IMR-90 (cell line): ENCODE measurements around the gene CD300LF. TPM values are rescaled to one million over a fixed set of nuclear protein-coding genes. Genes with fewer than 3 reads are reported as not detected.

Experiments used
- ATAC-seq: fragments of 200-7000 bp; cut with Tn5 transposase; 2 replicates; pipeline ENCODE4 v1.9.1; 2020; ENCODE audit warnings: low read depth, mild to moderate bottlenecking, moderate library complexity
- BruUV-seq: library from RNA; stranded (reverse); fragments of 400-500 nt; replicated peaks from 2 replicates; lab custom pipeline; 2021; lab: Mats Ljungman, UMichigan
- CTCF ChIA-PET: fragments of 300-600 bp; formaldehyde crosslinking; extraction: SDS; loops from one replicate; lab custom pipeline; 2021; ENCODE audit warnings: antibody characterized with exemption; lab: Yijun Ruan, JAX
- POLR2A ChIA-PET: fragments of 300-600 bp; sonication (Branson Sonifier 250); formaldehyde crosslinking; loops from one replicate; lab custom pipeline; 2022; ENCODE audit warnings: antibody characterized with exemption; ENCODE audit not compliant: unreplicated experiment; lab: Charles Lee
- DNase-seq: peaks from one replicate; pipeline ENCODE4 v3.0.0; 2013
- H2AFZ ChIP-seq: replicated peaks from 2 replicates; pipeline ENCODE3; 2013; ENCODE audit warnings: low read length, mild to moderate bottlenecking; ENCODE audit not compliant: poor library complexity
- H2AK5ac ChIP-seq: 2 replicates; pipeline ENCODE4 v1.6.1; 2013; ENCODE audit warnings: low read depth, low read length, inconsistent platforms
- H2AK9ac ChIP-seq: replicated peaks from 2 replicates; pipeline ENCODE3; 2013; ENCODE audit warnings: mild to moderate bottlenecking, low read depth, low read length, moderate library complexity; ENCODE audit not compliant: poor library complexity
- H2BK120ac ChIP-seq: 2 replicates; pipeline ENCODE4 v1.6.1; 2013; ENCODE audit warnings: low read depth, low read length, inconsistent platforms
- H2BK15ac ChIP-seq: 3 replicates; pipeline ENCODE4 v1.6.1; 2013; ENCODE audit warnings: low read depth, low read length, inconsistent platforms
- H2BK20ac ChIP-seq: 2 replicates; pipeline ENCODE4 v1.6.1; 2013; ENCODE audit warnings: low read depth, mild to moderate bottlenecking, inconsistent platforms, low read length, moderate library complexity
- H2BK5ac ChIP-seq: 2 replicates; pipeline ENCODE4 v1.6.1; 2013; ENCODE audit warnings: mild to moderate bottlenecking, low read depth, low read length, inconsistent platforms; ENCODE audit not compliant: poor library complexity, severe bottlenecking
- H3K14ac ChIP-seq: replicated peaks from 2 replicates; pipeline ENCODE4 v1.6.1; 2013; ENCODE audit warnings: low read depth, low read length, inconsistent platforms
- H3K18ac ChIP-seq: 2 replicates; pipeline ENCODE4 v1.6.1; 2013; ENCODE audit warnings: low read depth, low read length, control low read depth
- H3K23ac ChIP-seq: 2 replicates; pipeline ENCODE4 v1.6.1; 2013; ENCODE audit warnings: low read depth, low read length, inconsistent platforms
- H3K27ac ChIP-seq: 2 replicates; pipeline ENCODE4 v1.5.1; 2013; ENCODE audit warnings: mild to moderate bottlenecking, control low read depth, low read length; ENCODE audit not compliant: insufficient read depth
- H3K27me3 ChIP-seq: 2 replicates; pipeline ENCODE4 v1.6.1; 2013; ENCODE audit warnings: low read length; ENCODE audit not compliant: control insufficient read depth, insufficient read depth
- H3K36me3 ChIP-seq: 2 replicates; pipeline ENCODE4 v1.6.1; 2013; ENCODE audit warnings: low read length, mixed read lengths; ENCODE audit not compliant: control insufficient read depth, insufficient read depth
- H3K4ac ChIP-seq: 2 replicates; pipeline ENCODE4 v1.6.1; 2013; ENCODE audit warnings: low read depth, low read length, inconsistent platforms
- H3K4me1 ChIP-seq: 2 replicates; pipeline ENCODE4 v1.6.1; 2013; ENCODE audit warnings: low read length, mixed read lengths; ENCODE audit not compliant: control insufficient read depth, insufficient read depth
- H3K4me2 ChIP-seq: 2 replicates; pipeline ENCODE4 v1.6.1; 2013; ENCODE audit warnings: low read depth, mild to moderate bottlenecking, control low read depth, low read length, moderate library complexity
- H3K4me3 ChIP-seq: 2 replicates; pipeline ENCODE4 v1.5.1; 2013; ENCODE audit warnings: low read depth, mild to moderate bottlenecking, control low read depth, low read length, moderate library complexity; ENCODE audit not compliant: insufficient read depth
- H3K56ac ChIP-seq: 2 replicates; pipeline ENCODE4 v1.6.1; 2013; ENCODE audit warnings: low read length, inconsistent platforms; ENCODE audit not compliant: insufficient read depth; ENCODE audit errors: extremely low read depth
- H3K79me1 ChIP-seq, 2 experiments: 2 replicates each; pipeline ENCODE4 v1.6.1; 2013; ENCODE audit warnings: low read length in 2 of 2, inconsistent platforms in 1 of 2, low read depth in 1 of 2
- H3K9ac ChIP-seq: 2 replicates; pipeline ENCODE4 v1.6.1; 2013; ENCODE audit warnings: low read depth, low read length, control low read depth
- H3K9me1 ChIP-seq: 2 replicates; pipeline ENCODE4 v1.6.1; 2013; ENCODE audit warnings: low read length, inconsistent platforms; ENCODE audit not compliant: insufficient read depth
- H3K9me3 ChIP-seq: 2 replicates; pipeline ENCODE4 v1.6.1; 2013; ENCODE audit warnings: low read length; ENCODE audit not compliant: control insufficient read depth, insufficient read depth
- H4K20me1 ChIP-seq: 2 replicates; pipeline ENCODE4 v1.6.1; 2013; ENCODE audit warnings: low read length, inconsistent platforms; ENCODE audit not compliant: insufficient read depth
- H4K5ac ChIP-seq: 2 replicates; pipeline ENCODE4 v1.6.1; 2013; ENCODE audit warnings: mild to moderate bottlenecking, low read depth, low read length, control low read depth
- H4K8ac ChIP-seq, 2 experiments: 2 replicates each; pipeline ENCODE4 v1.6.1; 2013; ENCODE audit warnings: low read depth in 2 of 2, low read length in 2 of 2, control low read depth in 1 of 2, inconsistent platforms in 1 of 2
- H4K91ac ChIP-seq: 2 replicates; pipeline ENCODE4 v1.6.1; 2013; ENCODE audit warnings: low read depth, low read length, inconsistent platforms; ENCODE audit not compliant: insufficient read depth
- MXI1 ChIP-seq: IDR thresholded peaks from 2 replicates; pipeline ENCODE4 v1.6.1; 2012; ENCODE audit warnings: low read depth, mild to moderate bottlenecking, low read length, moderate library complexity, borderline replicate concordance
- NFE2L2 ChIP-seq: fragments of 150-350 bp; IDR thresholded peaks from 2 replicates; pipeline ENCODE4 v1.6.1; 2016; ENCODE audit warnings: low read depth, mild to moderate bottlenecking, low read length
- WGBS, 2 experiments: methylation state at CpG; one replicate each; pipeline versions ENCODE4 v1.1.5 to v1.1.7; 2013; ENCODE audit warnings: missing lambda C conversion rate in 2 of 2; ENCODE audit not compliant: insufficient read length in 1 of 2; ENCODE audit errors: extremely low coverage in 2 of 2; 5-methylcytosine and 5-hydroxymethylcytosine counted together
- dilution Hi-C: fragments of 300-500 bp; cut with HindIII; formaldehyde crosslinking; loops from one replicate; pipeline ENCODE4 v1.14.3; 2018; ENCODE audit warnings: low sequenced_read_pairs; ENCODE audit not compliant: unreplicated experiment
- in situ Hi-C: fragments of 300-500 bp; cut with MboI; formaldehyde crosslinking; loops from 3 replicates; pipeline ENCODE4 v1.14.3; 2019; ENCODE audit warnings: low sequenced_read_pairs, inconsistent platforms, mixed read lengths
- intact Hi-C: fragments of 100-400 bp; cut with micrococcal nuclease; formaldehyde crosslinking; loops from 2 replicates; pipeline ENCODE4 v1.10.0; 2022
- polyA plus RNA-seq, 3 experiments: library from polyadenylated mRNA; depleted of rRNA; stranded (reverse); fragments of >200 nt; gene quantifications; 2 replicates each; pipeline ENCODE4 v1.2.3, GENCODE V29; 2012; ENCODE audit warnings: low replicate concordance in 1 of 3
- total RNA-seq: library from RNA; depleted of rRNA; stranded (reverse); fragments of >200 nt; gene quantifications from 2 replicates; pipeline ENCODE4 v1.2.3, GENCODE V29; 2012
- TF ChIP-seq, protein P1 (sequence below): fragments of 150-350 bp; IDR thresholded peaks from 2 replicates; pipeline ENCODE4 v1.6.1; 2017; ENCODE audit warnings: mild to moderate bottlenecking, antibody characterized with exemption, low read length, low read depth
- TF ChIP-seq, protein P2 (sequence below): fragments of 150-350 bp; IDR thresholded peaks from 2 replicates; pipeline ENCODE4 v1.6.1; 2016; ENCODE audit warnings: low read depth, mild to moderate bottlenecking, low read length, moderate library complexity, borderline replicate concordance

CD300LF gene
- total and polyA plus RNA-seq, 2 of the 4 experiments (the other 2 are of a cell fraction) = not detected

DNA sequence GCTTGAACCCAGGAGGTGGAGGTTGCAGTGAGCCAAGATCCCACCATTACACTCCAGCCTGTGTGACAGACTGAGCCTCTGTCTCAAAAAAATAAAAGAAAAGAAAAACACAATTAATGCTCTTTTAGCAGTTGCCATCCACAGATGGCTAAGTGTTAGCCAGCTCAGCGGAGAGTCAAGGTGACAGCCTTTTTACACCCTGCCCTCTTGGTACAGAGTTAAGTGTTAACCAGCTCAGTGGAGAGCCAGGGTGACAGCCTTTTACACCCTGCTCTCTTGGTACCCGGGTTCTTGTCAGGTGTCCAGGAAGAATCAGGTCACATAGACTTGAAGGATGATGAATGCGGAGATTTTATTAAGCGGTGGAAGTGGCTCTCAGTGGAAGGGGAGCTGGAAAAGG lies 7.8 kb upstream of the CD300LF start:
- dilution Hi-C loops (no loop called here), in situ Hi-C loops (no loop called here), intact Hi-C loops (no loop called here)
- H4K20me1 ChIP-seq = no peaks in the 10 kb centered on the region
- H3K9ac ChIP-seq = no peak overlapping the region
- no peak overlapping the region for H3K27ac ChIP-seq
- H3K27me3 ChIP-seq = peaks cover 3% of the 10 kb centered on the region; the same call in 1 of the 2 replicates
- H3K4ac ChIP-seq = no peak overlapping the region
- H3K18ac ChIP-seq = no peak overlapping the region
- no peak overlapping the region for H4K91ac ChIP-seq
- H2AK9ac ChIP-seq = no peak overlapping the region
- H2AFZ ChIP-seq = no peak overlapping the region
- no peak overlapping the region for H2BK5ac ChIP-seq
- DNase-seq (no peak), ATAC-seq (no peak)
- no peak overlapping the region for H2BK20ac ChIP-seq
- no peak overlapping the region for H3K14ac ChIP-seq
- H3K36me3 ChIP-seq = no peaks in the 10 kb centered on the region
- H3K9me3 ChIP-seq = no peaks in the 10 kb centered on the region
- H3K4me3 ChIP-seq = no peak overlapping the region
- TF ChIP-seq NFE2L2 = no peak
- no peak for TF ChIP-seq MXI1
- TF ChIP-seq, protein P1, sequence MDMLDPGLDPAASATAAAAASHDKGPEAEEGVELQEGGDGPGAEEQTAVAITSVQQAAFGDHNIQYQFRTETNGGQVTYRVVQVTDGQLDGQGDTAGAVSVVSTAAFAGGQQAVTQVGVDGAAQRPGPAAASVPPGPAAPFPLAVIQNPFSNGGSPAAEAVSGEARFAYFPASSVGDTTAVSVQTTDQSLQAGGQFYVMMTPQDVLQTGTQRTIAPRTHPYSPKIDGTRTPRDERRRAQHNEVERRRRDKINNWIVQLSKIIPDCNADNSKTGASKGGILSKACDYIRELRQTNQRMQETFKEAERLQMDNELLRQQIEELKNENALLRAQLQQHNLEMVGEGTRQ = no peak
- TF ChIP-seq, protein P2, sequence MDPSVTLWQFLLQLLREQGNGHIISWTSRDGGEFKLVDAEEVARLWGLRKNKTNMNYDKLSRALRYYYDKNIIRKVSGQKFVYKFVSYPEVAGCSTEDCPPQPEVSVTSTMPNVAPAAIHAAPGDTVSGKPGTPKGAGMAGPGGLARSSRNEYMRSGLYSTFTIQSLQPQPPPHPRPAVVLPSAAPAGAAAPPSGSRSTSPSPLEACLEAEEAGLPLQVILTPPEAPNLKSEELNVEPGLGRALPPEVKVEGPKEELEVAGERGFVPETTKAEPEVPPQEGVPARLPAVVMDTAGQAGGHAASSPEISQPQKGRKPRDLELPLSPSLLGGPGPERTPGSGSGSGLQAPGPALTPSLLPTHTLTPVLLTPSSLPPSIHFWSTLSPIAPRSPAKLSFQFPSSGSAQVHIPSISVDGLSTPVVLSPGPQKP = no peak
- POLR2A ChIA-PET = no interaction called here
- no peaks in the 10 kb centered on the region for H3K4me1 ChIP-seq
- BruUV-seq = no TSS peak
- WGBS, 2 experiments = 25% methylated on average over 1 of the region's 4 CpGs; no CpG with 5 or more reads in 1 of the 2 experiments
- H2BK120ac ChIP-seq = no peak overlapping the region
- H3K56ac ChIP-seq = no peak overlapping the region
- no peak overlapping the region for H3K23ac ChIP-seq
- no peak overlapping the region for H2AK5ac ChIP-seq
- H2BK15ac ChIP-seq = no peak overlapping the region
- no peaks in the 10 kb centered on the region for H3K79me1 ChIP-seq
- CTCF ChIA-PET = no interaction called here
- H4K5ac ChIP-seq = no peak overlapping the region
- no peaks in the 10 kb centered on the region for H3K9me1 ChIP-seq
- no peak overlapping the region for H3K4me2 ChIP-seq
- H4K8ac ChIP-seq = no peak overlapping the region
